Vagina (tissue), 2 donors: ENCODE measurements around the gene DISP3. TPM values are rescaled to one million over a fixed set of nuclear protein-coding genes. Genes with fewer than 3 reads are reported as not detected.

Experiments
- DNase-seq, 2 donors: peaks; one replicate each; pipeline ENCODE4 v3.0.0-alpha.2; 2017; ENCODE audit errors: extremely low spot score in 2 of 2
- H3K27ac ChIP-seq: fragments of 200-600 bp; sonication (generic); one replicate; pipeline ENCODE4 v1.5.1; 2019
- H3K27me3 ChIP-seq: fragments of 200-600 bp; sonication (generic); one replicate; pipeline ENCODE4 v1.5.1; 2019
- H3K36me3 ChIP-seq, 2 donors: fragments of 200-600 bp; sonication (generic); one replicate each; pipeline ENCODE4 v1.5.1; 2017 to 2019
- H3K4me1 ChIP-seq: fragments of 200-600 bp; sonication (generic); one replicate; pipeline ENCODE4 v1.5.1; 2019
- H3K4me3 ChIP-seq, 2 donors: fragments of 200-600 bp; sonication (generic); 1 replicate in 1 of 2; 2 replicates in 1 of 2; pipeline ENCODE4 v1.5.1; 2016 to 2019
- H3K9me3 ChIP-seq: fragments of 200-600 bp; sonication (generic); one replicate; pipeline ENCODE4 v1.5.1; 2019
- CTCF ChIP-seq, 3 experiments: fragments of 450-650 bp in 2 of 3; fragments of 200-600 bp in 1 of 3; sonication (generic) in 1 of 3; IDR thresholded peaks; one replicate each; pipeline ENCODE4 v1.5.1; 2017 to 2019; ENCODE audit warnings: antibody characterized with exemption in 3 of 3, mild to moderate bottlenecking in 2 of 3, moderate library complexity in 2 of 3
- POLR2A ChIP-seq, 2 donors: fragments of 450-650 bp; IDR thresholded peaks; one replicate each; pipeline ENCODE4 v1.6.1; 2017; ENCODE audit warnings: antibody characterized with exemption in 2 of 2, mild to moderate bottlenecking in 2 of 2, moderate library complexity in 2 of 2
- POLR2AphosphoS5 ChIP-seq, 2 donors: sonication (generic); formaldehyde crosslinking; IDR thresholded peaks; one replicate each; pipeline ENCODE4 v1.9.0; 2017; ENCODE audit warnings: antibody characterized with exemption in 2 of 2, mild to moderate bottlenecking in 2 of 2, low read depth in 1 of 2; ENCODE audit not compliant: insufficient read depth in 1 of 2
- intact Hi-C: fragments of 100-400 bp; cut with DNase I; formaldehyde crosslinking; loops from one replicate; pipeline ENCODE4 v1.15.1; 2023
- total RNA-seq: library from RNA; depleted of rRNA; stranded (reverse); fragments of >200 nt; gene quantifications from one replicate; pipeline ENCODE4 v1.2.3, GENCODE V29; 2016

Gene DISP3
- total RNA-seq, 1 donor from 2014 or later, result not detected

- no peak for DNase-seq
- no peaks in the 10 kb centered on the region for H3K4me1 ChIP-seq
- intact Hi-C loops, result no loop called here
- H3K4me3 ChIP-seq, result no peak overlapping the region
- TF ChIP-seq POLR2A (IDR thresholded peaks at IDR 0.05), result no peak
- TF ChIP-seq CTCF (IDR thresholded peaks at IDR 0.05), result no peak
- no peak for TF ChIP-seq POLR2AphosphoS5 (IDR thresholded peaks at IDR 0.05; ENCODE audit: insufficient read depth in 1 of 2, low read depth in 1 of 2)
- H3K9me3 ChIP-seq, result no peaks in the 10 kb centered on the region
- no peaks in the 10 kb centered on the region for H3K36me3 ChIP-seq
- no peaks in the 10 kb centered on the region for H3K27me3 ChIP-seq
- H3K27ac ChIP-seq, result no peak overlapping the region
Observed at GRCh38 chr1:11569954-11570353, 91.0 kb downstream of the DISP3 start.

GRCh38 chr1:11570821-11571380 lies 91.9 kb downstream of the DISP3 start:
- TF ChIP-seq CTCF (IDR thresholded peaks at IDR 0.05) (no peak), POLR2A (IDR thresholded peaks at IDR 0.05) (no peak), POLR2AphosphoS5 (IDR thresholded peaks at IDR 0.05; ENCODE audit: insufficient read depth in 1 of 2, low read depth in 1 of 2) (no peak)
- H3K4me3 ChIP-seq, result no peak overlapping the region
- H3K4me1 ChIP-seq, result no peaks in the 10 kb centered on the region
- intact Hi-C loops, result no loop called here
- H3K9me3 ChIP-seq, result no peaks in the 10 kb centered on the region
- no peak for DNase-seq
- no peaks in the 10 kb centered on the region for H3K36me3 ChIP-seq
- H3K27me3 ChIP-seq, result no peaks in the 10 kb centered on the region
- no peak overlapping the region for H3K27ac ChIP-seq

GRCh38 chr1:11571906-11572616 lies 93.1 kb downstream of the DISP3 start:
- TF ChIP-seq POLR2A (IDR thresholded peaks at IDR 0.05) (no peak), POLR2AphosphoS5 (IDR thresholded peaks at IDR 0.05; ENCODE audit: insufficient read depth in 1 of 2, low read depth in 1 of 2) (no peak), CTCF (IDR thresholded peaks at IDR 0.05) (no peak)
- no peaks in the 10 kb centered on the region for H3K27me3 ChIP-seq

GRCh38 chr1:11573116-11573692 lies 94.2 kb downstream of the DISP3 start:
- Histone ChIP-seq H3K4me3 (no peak overlapping the region), H3K4me1 (no peaks in the 10 kb centered on the region), H3K27me3 (no peaks in the 10 kb centered on the region), H3K9me3 (no peaks in the 10 kb centered on the region), H3K36me3 (no peaks in the 10 kb centered on the region), H3K27ac (no peak overlapping the region)
- no peak for TF ChIP-seq CTCF (IDR thresholded peaks at IDR 0.05)
- TF ChIP-seq POLR2A (IDR thresholded peaks at IDR 0.05), result no peak
- no peak for DNase-seq
- intact Hi-C loops, result no loop called here

More at GRCh38 chr1:11571906-11572616, 93.1 kb downstream of the DISP3 start:
- H3K27ac ChIP-seq, result no peak overlapping the region
- DNase-seq, result no peak
- H3K4me1 ChIP-seq, result no peaks in the 10 kb centered on the region
- intact Hi-C loops, result no loop called here
- no peaks in the 10 kb centered on the region for H3K36me3 ChIP-seq
- no peak overlapping the region for H3K4me3 ChIP-seq
- H3K9me3 ChIP-seq, result no peaks in the 10 kb centered on the region

GRCh38 chr1:11575553-11575952 lies 96.6 kb downstream of the DISP3 start:
- Histone ChIP-seq H3K36me3 (no peaks in the 10 kb centered on the region), H3K27ac (no peak overlapping the region), H3K27me3 (no peaks in the 10 kb centered on the region), H3K4me3 (no peak overlapping the region), H3K4me1 (no peaks in the 10 kb centered on the region), H3K9me3 (no peaks in the 10 kb centered on the region)
- intact Hi-C loops, result no loop called here
- TF ChIP-seq CTCF (IDR thresholded peaks at IDR 0.05) (no peak), POLR2A (IDR thresholded peaks at IDR 0.05) (no peak), POLR2AphosphoS5 (IDR thresholded peaks at IDR 0.05; ENCODE audit: insufficient read depth in 1 of 2, low read depth in 1 of 2) (no peak)
- DNase-seq, result no peak
